PFSK-1 (cell line): Measurements from ENCODE around the gene GAS5.
A peak's percentile ranks its signal among the peaks of the same experiment; 100 is the strongest.

ENCODE experiments used
- FOXP2 ChIP-seq: optimal IDR thresholded peaks from 2 replicates; pipeline ENCODE3; 2011; ENCODE audit warnings: borderline replicate concordance, control low read depth, inconsistent platforms; ENCODE audit not compliant: insufficient read depth; ENCODE audit errors: extremely low read length, extremely low read depth
- POLR2AphosphoS5 ChIP-seq: IDR thresholded peaks from 2 replicates; pipeline ENCODE4 v1.6.1; 2012; ENCODE audit warnings: low read depth, mild to moderate bottlenecking, control low read depth, low read length, moderate library complexity
- SIN3A ChIP-seq: IDR thresholded peaks from 2 replicates; pipeline ENCODE4 v1.6.1; 2012; ENCODE audit warnings: mild to moderate bottlenecking, low read length, moderate library complexity, borderline replicate concordance; ENCODE audit not compliant: insufficient read depth
- TAF1 ChIP-seq: IDR thresholded peaks from 2 replicates; pipeline ENCODE4 v1.6.1; 2012; ENCODE audit warnings: low read length, control low read depth, borderline replicate concordance; ENCODE audit not compliant: insufficient read depth
- TF ChIP-seq, protein P1 (sequence below), 2 experiments: IDR thresholded peaks; 2 replicates each; pipeline versions ENCODE4 v1.6.1 to v1.8.0; 2011 to 2012; ENCODE audit warnings: low read depth in 2 of 2, low read length in 2 of 2, control low read depth in 1 of 2, inconsistent platforms in 1 of 2, mild to moderate bottlenecking in 1 of 2, moderate library complexity in 1 of 2; ENCODE audit not compliant: insufficient read depth in 1 of 2

GAS5 gene

DNA sequence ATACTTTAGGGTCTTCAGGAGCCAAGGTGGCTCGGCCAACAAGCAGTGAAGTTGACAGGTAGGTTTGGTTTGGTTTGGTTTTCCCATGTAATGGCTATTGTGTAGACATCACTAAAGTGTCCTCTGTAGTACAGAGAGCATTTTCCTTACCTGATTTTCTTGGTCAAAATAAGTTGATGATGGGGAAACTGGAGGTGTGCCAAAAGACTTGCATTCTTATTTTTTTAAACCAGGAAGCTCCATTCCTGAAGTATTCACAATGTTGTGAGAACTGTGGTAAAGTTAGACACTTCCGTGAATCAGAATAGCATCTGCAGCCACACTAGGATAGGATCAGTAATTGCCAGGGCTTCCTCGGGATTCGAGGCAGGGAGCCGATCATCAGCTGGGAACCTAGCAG is 3.3 kb upstream of the GAS5 start:
- no peak for TF ChIP-seq SIN3A
- TF ChIP-seq, protein P1, sequence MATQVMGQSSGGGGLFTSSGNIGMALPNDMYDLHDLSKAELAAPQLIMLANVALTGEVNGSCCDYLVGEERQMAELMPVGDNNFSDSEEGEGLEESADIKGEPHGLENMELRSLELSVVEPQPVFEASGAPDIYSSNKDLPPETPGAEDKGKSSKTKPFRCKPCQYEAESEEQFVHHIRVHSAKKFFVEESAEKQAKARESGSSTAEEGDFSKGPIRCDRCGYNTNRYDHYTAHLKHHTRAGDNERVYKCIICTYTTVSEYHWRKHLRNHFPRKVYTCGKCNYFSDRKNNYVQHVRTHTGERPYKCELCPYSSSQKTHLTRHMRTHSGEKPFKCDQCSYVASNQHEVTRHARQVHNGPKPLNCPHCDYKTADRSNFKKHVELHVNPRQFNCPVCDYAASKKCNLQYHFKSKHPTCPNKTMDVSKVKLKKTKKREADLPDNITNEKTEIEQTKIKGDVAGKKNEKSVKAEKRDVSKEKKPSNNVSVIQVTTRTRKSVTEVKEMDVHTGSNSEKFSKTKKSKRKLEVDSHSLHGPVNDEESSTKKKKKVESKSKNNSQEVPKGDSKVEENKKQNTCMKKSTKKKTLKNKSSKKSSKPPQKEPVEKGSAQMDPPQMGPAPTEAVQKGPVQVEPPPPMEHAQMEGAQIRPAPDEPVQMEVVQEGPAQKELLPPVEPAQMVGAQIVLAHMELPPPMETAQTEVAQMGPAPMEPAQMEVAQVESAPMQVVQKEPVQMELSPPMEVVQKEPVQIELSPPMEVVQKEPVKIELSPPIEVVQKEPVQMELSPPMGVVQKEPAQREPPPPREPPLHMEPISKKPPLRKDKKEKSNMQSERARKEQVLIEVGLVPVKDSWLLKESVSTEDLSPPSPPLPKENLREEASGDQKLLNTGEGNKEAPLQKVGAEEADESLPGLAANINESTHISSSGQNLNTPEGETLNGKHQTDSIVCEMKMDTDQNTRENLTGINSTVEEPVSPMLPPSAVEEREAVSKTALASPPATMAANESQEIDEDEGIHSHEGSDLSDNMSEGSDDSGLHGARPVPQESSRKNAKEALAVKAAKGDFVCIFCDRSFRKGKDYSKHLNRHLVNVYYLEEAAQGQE (IDR thresholded peaks at IDR 0.05; ENCODE audit: insufficient read depth in 1 of 2, low read depth in 2 of 2, low read length in 2 of 2), result no peak
- no peak for TF ChIP-seq POLR2AphosphoS5
- TF ChIP-seq TAF1, result no peak
- no peak for TF ChIP-seq FOXP2

DNA sequence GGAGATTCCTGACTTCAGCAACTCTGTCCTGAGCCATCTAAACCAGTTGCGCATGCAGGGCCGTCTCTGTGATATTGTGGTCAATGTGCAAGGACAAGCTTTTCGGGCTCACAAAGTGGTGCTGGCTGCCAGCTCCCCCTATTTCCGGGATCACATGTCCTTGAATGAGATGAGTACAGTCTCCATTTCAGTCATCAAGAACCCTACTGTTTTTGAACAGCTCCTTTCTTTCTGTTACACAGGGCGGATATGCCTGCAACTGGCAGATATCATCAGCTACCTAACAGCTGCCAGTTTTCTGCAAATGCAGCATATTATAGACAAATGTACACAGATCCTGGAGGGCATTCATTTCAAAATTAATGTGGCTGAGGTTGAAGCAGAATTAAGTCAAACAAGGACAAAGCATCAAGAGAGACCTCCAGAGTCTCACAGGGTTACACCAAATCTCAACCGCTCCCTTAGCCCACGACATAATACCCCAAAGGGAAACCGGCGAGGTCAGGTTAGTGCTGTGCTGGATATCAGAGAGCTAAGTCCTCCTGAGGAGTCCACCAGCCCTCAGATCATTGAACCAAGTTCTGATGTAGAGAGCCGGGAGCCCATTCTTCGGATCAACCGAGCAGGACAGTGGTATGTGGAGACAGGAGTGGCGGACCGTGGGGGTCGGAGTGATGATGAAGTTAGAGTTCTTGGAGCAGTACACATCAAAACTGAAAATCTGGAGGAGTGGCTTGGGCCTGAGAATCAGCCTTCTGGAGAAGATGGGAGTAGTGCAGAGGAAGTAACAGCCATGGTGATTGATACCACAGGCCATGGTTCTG is 2.7 kb upstream of the GAS5 start:
- TF ChIP-seq FOXP2, result no peak
- TF ChIP-seq, protein P1 (IDR thresholded peaks at IDR 0.05; ENCODE audit: insufficient read depth in 1 of 2, low read depth in 2 of 2, low read length in 2 of 2), result peak in 1 of 2 experiments; percentile 75; a peak in 2 of 4 replicates

DNA sequence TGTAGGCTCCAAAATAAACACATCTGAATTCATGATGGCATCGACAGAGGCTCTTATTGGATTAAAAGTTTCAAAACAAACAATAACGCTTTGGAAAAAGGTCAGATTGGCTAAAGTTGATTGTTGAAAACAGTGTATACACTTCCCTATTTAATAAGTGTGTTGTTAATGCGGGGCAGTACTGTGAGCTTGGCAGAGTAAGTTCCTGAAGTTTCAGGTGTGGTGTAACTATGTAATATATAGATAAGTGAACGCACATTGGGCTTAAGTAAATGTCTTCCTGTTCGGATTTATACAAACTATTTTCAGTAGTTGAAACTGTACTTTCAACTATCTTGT is 1.2 kb upstream of the GAS5 start:
- TF ChIP-seq, protein P1 (IDR thresholded peaks at IDR 0.05; ENCODE audit: insufficient read depth in 1 of 2, low read depth in 2 of 2, low read length in 2 of 2), result no peak

DNA sequence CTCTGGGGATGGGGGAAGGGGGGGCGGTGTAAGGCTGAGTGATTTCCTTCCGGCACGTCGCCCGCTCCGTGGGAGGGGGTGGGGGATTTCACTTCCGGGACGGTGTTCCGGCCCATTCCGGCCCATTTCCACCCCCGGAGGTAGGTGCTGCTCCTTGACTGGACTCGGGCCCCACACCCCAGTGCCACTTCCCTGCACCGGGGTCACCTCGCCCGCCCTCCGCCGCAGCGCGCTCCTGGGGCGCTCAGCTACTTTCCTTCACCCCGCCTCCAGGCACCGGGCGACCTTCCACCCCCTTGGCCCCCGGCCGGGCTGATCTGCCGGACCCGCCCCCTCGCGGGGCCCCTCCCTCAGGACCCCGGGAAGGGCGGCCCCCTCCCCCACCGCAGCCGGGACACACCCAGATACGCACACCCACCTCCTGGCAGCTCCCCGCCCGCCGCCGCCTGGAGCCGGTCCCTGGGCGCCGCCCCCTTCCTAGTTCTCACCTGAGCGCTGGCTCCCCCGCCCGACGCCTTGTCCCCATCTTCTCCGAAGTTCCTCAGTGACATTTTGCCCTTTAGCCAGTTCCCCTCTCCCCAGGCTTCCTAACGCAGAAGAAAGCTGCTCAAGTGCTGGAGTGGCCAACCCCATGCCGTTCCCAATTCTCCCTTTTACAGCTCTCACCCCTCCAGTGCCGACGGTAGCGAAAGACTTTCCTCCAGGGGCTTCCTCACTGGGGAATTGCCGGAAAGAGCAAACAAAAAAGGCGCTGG is 654 bp upstream of the GAS5 start, which contains the start of gene ZBTB37:
ZBTB37 (plus strand) TSS at position 115 of the 755 bp plus-strand sequence. CDS start 1,846 bp downstream, outside the sequence.
- TF ChIP-seq SIN3A (0 out of 2 replicates have a peak, but pooled peaks have one; percentile 25), TAF1 (no peak), POLR2AphosphoS5 (no peak), FOXP2 (peak; percentile 72)
- TF ChIP-seq, protein P1 (IDR thresholded peaks at IDR 0.05; ENCODE audit: insufficient read depth in 1 of 2, low read depth in 2 of 2, low read length in 2 of 2), result 0 out of 4 replicates have a peak, but pooled peaks of 1 of the 2 experiments have one; percentile 17
